Neuronal stem cell (in vitro differentiated cells): ENCODE measurements around the gene PDE1C.

Source experiments
- DNase-seq: peaks from one replicate; pipeline ENCODE4 v3.0.0-alpha.2; 2013; ENCODE audit warnings: low spot score
- H2AFZ ChIP-seq: one replicate; pipeline ENCODE4 v1.6.1; 2013; ENCODE audit warnings: mild to moderate bottlenecking, low read length, inconsistent platforms
- H2AK5ac ChIP-seq: 2 replicates; pipeline ENCODE4 v1.6.1; 2013; ENCODE audit warnings: low read depth, mild to moderate bottlenecking, inconsistent platforms, low read length, moderate library complexity, mixed read lengths
- H2BK120ac ChIP-seq: 2 replicates; pipeline ENCODE4 v1.6.1; 2013; ENCODE audit warnings: low read depth, mild to moderate bottlenecking, inconsistent platforms, low read length, moderate library complexity, mixed read lengths
- H2BK12ac ChIP-seq: one replicate; pipeline ENCODE4 v1.6.1; 2013; ENCODE audit warnings: low read length, inconsistent platforms
- H2BK15ac ChIP-seq: 2 replicates; pipeline ENCODE4 v1.6.1; 2013; ENCODE audit warnings: mild to moderate bottlenecking, low read length, inconsistent platforms, mixed read lengths
- H2BK5ac ChIP-seq: one replicate; pipeline ENCODE4 v1.6.1; 2013; ENCODE audit warnings: inconsistent platforms, mild to moderate bottlenecking, low read length, moderate library complexity
- H3K14ac ChIP-seq: one replicate; pipeline ENCODE4 v1.6.1; 2013; ENCODE audit warnings: low read length, inconsistent platforms
- H3K18ac ChIP-seq: 2 replicates; pipeline ENCODE4 v1.6.1; 2013; ENCODE audit warnings: low read length, inconsistent platforms
- H3K23ac ChIP-seq: 2 replicates; pipeline ENCODE4 v1.6.1; 2013; ENCODE audit warnings: low read depth, mild to moderate bottlenecking, mixed read lengths, low read length, inconsistent platforms; ENCODE audit not compliant: poor library complexity
- H3K27ac ChIP-seq: replicated peaks from 3 replicates; pipeline ENCODE4 v1.5.1; 2013; ENCODE audit warnings: low read length, inconsistent platforms
- H3K27me3 ChIP-seq, 3 experiments: 2 replicates each; pipeline ENCODE4 v1.6.1; 2013; ENCODE audit warnings: low read length in 3 of 3, mild to moderate bottlenecking in 2 of 3, inconsistent platforms in 1 of 3, low read depth in 1 of 3, mixed read lengths in 1 of 3, moderate library complexity in 1 of 3; ENCODE audit not compliant: control insufficient read depth in 3 of 3, insufficient read depth in 3 of 3
- H3K36me3 ChIP-seq, 2 donors: replicated peaks in 1 of 2; 2 replicates each; pipeline ENCODE4 v1.6.1; 2013; ENCODE audit warnings: low read length in 2 of 2; ENCODE audit not compliant: control insufficient read depth in 2 of 2, insufficient read depth in 2 of 2
- H3K4ac ChIP-seq: 2 replicates; pipeline ENCODE4 v1.6.1; 2013; ENCODE audit warnings: inconsistent platforms, mild to moderate bottlenecking, low read length, moderate library complexity
- H3K4me1 ChIP-seq, 2 donors: 1 replicate in 1 of 2; 2 replicates in 1 of 2; pipeline ENCODE4 v1.6.1; 2013; ENCODE audit warnings: low read length in 2 of 2, low read depth in 1 of 2; ENCODE audit not compliant: control insufficient read depth in 2 of 2, insufficient read depth in 1 of 2
- H3K4me2 ChIP-seq: one replicate; pipeline ENCODE4 v1.6.1; 2013; ENCODE audit warnings: mild to moderate bottlenecking, low read length, inconsistent platforms; ENCODE audit not compliant: insufficient read depth, poor library complexity, severe bottlenecking
- H3K4me3 ChIP-seq, 2 donors: 2 replicates each; pipeline ENCODE4 v1.5.1; 2013; ENCODE audit warnings: low read length in 2 of 2, mild to moderate bottlenecking in 2 of 2, inconsistent platforms in 1 of 2, moderate library complexity in 1 of 2
- H3K79me1 ChIP-seq: one replicate; pipeline ENCODE4 v1.6.1; 2013; ENCODE audit warnings: low read depth, mild to moderate bottlenecking, inconsistent platforms, low read length, moderate library complexity
- H3K9ac ChIP-seq: one replicate; pipeline ENCODE4 v1.6.1; 2013; ENCODE audit warnings: mild to moderate bottlenecking, low read depth, low read length, inconsistent platforms; ENCODE audit not compliant: poor library complexity
- H3K9me3 ChIP-seq, 2 donors: replicated peaks in 1 of 2; 2 replicates each; pipeline versions ENCODE3 to v1.6.1; 2013; ENCODE audit warnings: low read length in 2 of 2, mild to moderate bottlenecking in 2 of 2, inconsistent platforms in 1 of 2, low read depth in 1 of 2, mixed read lengths in 1 of 2, moderate library complexity in 1 of 2; ENCODE audit not compliant: control insufficient read depth in 2 of 2, insufficient read depth in 1 of 2
- H4K8ac ChIP-seq: one replicate; pipeline ENCODE4 v1.6.1; 2013; ENCODE audit warnings: low read depth, mild to moderate bottlenecking, inconsistent platforms, low read length, moderate library complexity
- H4K91ac ChIP-seq: one replicate; pipeline ENCODE4 v1.6.1; 2013; ENCODE audit warnings: low read length, low read depth, mild to moderate bottlenecking, inconsistent platforms; ENCODE audit not compliant: poor library complexity
- WGBS, 2 donors: extraction: QIAGEN DNeasy Blood & Tissue Kit; methylation state at CpG; one replicate each; pipeline ENCODE4 v1.1.7; 2013; ENCODE audit warnings: missing lambda C conversion rate in 2 of 2, mixed read lengths in 1 of 2; ENCODE audit not compliant: insufficient read length in 2 of 2, insufficient replicate concordance in 1 of 2; ENCODE audit errors: extremely low coverage in 2 of 2; 5-methylcytosine and 5-hydroxymethylcytosine counted together

PDE1C gene

DNA sequence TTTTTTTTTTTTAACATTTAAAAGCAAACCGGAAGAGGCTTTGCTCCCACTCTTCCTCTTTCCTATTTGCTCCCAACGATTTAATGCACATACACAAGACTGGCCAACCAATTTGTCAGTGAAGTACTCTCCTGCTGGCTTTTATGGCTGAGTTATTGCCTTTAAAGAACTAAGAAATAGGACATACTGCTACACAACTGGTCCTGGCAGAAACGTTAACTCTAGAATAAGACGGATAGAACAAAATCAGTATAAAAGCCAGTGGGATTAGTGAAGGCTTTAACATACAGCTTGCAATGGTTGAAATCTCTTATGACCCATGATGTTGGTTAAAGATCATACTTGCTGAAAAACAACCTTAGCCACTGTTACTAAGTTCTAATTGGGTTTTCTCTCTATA, 47.2 kb downstream of the PDE1C start:
- no peaks in the 10 kb centered on the region for H3K36me3 ChIP-seq
- no peak overlapping the region for H2AFZ ChIP-seq
- WGBS, 2 donors: no CpG with 5 or more reads among the region's 4 CpGs
- no peak overlapping the region for H2BK15ac ChIP-seq
- no peak overlapping the region for H3K9ac ChIP-seq
- no peaks in the 10 kb centered on the region for H3K79me1 ChIP-seq
- no peaks in the 10 kb centered on the region for H3K9me3 ChIP-seq
- H3K4me3 ChIP-seq: no peak overlapping the region
- no peak overlapping the region for H3K4ac ChIP-seq
- H3K14ac ChIP-seq: no peak overlapping the region
- H3K27ac ChIP-seq: no peak overlapping the region
- no peak for DNase-seq
- no peak overlapping the region for H3K4me2 ChIP-seq
- no peak overlapping the region for H2AK5ac ChIP-seq
- no peak overlapping the region for H2BK5ac ChIP-seq
- no peak overlapping the region for H3K23ac ChIP-seq
- H3K27me3 ChIP-seq: no peaks in the 10 kb centered on the region
- H2BK12ac ChIP-seq: no peak overlapping the region
- no peak overlapping the region for H4K91ac ChIP-seq
- no peak overlapping the region for H4K8ac ChIP-seq
- no peak overlapping the region for H2BK120ac ChIP-seq
- peaks cover 0 to 3% of the 10 kb centered on the region in 2 donors for H3K4me1 ChIP-seq
- H3K18ac ChIP-seq: no peak overlapping the region

DNA sequence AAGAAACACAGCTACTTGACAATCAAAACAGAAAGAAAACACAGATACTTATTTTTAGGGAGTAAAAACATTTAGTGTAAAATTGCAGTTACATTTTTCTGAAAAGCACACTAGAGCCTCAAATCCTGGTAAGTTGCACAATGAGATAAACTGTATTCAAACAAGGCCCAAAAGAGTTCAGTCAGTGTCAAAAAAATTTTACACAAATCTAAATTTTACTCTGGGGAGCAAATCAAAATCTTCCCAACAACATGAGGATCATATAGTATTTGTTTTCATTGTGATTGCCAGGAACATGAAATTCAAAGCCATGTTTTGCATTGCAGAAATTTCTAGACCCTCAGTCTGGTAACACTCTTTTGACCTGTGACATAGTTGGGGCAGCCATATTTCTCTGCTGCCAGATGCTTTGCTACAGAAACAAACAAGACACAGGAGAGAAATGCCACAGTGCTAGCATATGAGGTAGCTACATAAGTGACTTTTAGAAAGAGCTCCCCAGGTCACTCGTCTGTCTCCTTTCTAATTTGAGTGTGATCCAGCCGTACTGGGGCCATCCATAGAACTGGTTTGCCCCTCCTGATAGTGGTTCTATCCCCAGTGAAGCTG, 49.6 kb downstream of the PDE1C start:
- DNase-seq: no peak
- no peak overlapping the region for H3K9ac ChIP-seq
- H2BK120ac ChIP-seq: no peak overlapping the region
- no peak overlapping the region for H3K4me2 ChIP-seq
- H2BK15ac ChIP-seq: no peak overlapping the region
- H3K79me1 ChIP-seq: no peaks in the 10 kb centered on the region
- peaks cover 0 to 2% of the 10 kb centered on the region in 2 donors for H3K4me1 ChIP-seq
- H3K23ac ChIP-seq: no peak overlapping the region
- no peak overlapping the region for H3K4me3 ChIP-seq
- no peak overlapping the region for H2AK5ac ChIP-seq
- no peaks in the 10 kb centered on the region for H3K9me3 ChIP-seq
- H4K8ac ChIP-seq: no peak overlapping the region
- H4K91ac ChIP-seq: no peak overlapping the region
- no peak overlapping the region for H2BK5ac ChIP-seq
- no peak overlapping the region for H2BK12ac ChIP-seq
- no peak overlapping the region for H3K27ac ChIP-seq
- H2AFZ ChIP-seq: no peak overlapping the region
- H3K27me3 ChIP-seq: no peaks in the 10 kb centered on the region
- H3K14ac ChIP-seq: no peak overlapping the region
- no CpG with 5 or more reads among the region's 2 CpGs for WGBS, 2 donors
- H3K4ac ChIP-seq: no peak overlapping the region
- no peak overlapping the region for H3K18ac ChIP-seq
- no peaks in the 10 kb centered on the region for H3K36me3 ChIP-seq

DNA sequence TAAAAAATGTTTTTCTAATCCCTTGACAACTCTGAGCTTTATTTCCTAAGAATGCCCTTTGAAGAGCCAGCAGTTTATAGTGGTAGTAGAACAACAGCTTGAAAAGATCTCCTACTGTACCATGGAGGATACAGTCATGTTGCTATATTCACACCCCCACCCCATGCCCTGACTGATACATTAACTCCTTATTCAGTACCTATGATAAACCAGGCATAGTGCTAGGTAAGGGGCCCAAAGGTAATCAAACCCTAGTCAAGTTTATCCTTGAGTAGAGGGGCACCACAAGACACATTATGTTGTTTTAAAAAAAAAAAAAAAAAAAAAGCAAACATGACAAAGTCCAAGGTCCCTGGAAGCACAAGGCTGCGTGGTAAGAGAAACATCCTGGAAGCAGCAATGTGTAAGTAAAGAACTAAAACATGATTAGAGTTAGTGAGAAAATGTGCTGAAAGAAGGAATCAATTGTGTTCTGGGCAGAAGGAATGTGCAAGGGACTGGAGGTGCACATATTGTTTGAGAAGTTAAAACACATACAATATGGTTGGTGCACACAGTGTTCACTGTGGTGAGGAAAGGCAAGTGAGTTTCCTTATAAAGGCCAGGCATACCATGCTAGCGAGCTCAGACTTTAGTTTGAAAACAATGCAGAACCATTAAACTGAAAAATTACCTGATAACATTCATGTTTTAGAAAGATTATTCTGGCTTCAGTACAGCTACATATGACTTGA, 51.2 kb downstream of the PDE1C start:
- H3K14ac ChIP-seq: no peak overlapping the region
- H4K91ac ChIP-seq: no peak overlapping the region
- H3K36me3 ChIP-seq: no peaks in the 10 kb centered on the region
- H3K18ac ChIP-seq: no peak overlapping the region
- no peaks in the 10 kb centered on the region for H3K27me3 ChIP-seq
- H2BK15ac ChIP-seq: no peak overlapping the region
- H2AK5ac ChIP-seq: no peak overlapping the region
- no peaks in the 10 kb centered on the region for H3K79me1 ChIP-seq
- no peaks in the 10 kb centered on the region for H3K9me3 ChIP-seq
- no peaks in the 10 kb centered on the region for H3K4me1 ChIP-seq
- no peak overlapping the region for H3K27ac ChIP-seq
- H3K23ac ChIP-seq: no peak overlapping the region
- no peak for DNase-seq
- no peak overlapping the region for H2BK120ac ChIP-seq
- no peak overlapping the region for H2BK12ac ChIP-seq
- H3K9ac ChIP-seq: no peak overlapping the region
- H2AFZ ChIP-seq: no peak overlapping the region
- no CpG with 5 or more reads among the region's 2 CpGs for WGBS, 2 donors
- no peak overlapping the region for H2BK5ac ChIP-seq
- no peak overlapping the region for H3K4me2 ChIP-seq
- no peak overlapping the region for H3K4me3 ChIP-seq
- H3K4ac ChIP-seq: no peak overlapping the region
- H4K8ac ChIP-seq: no peak overlapping the region

DNA sequence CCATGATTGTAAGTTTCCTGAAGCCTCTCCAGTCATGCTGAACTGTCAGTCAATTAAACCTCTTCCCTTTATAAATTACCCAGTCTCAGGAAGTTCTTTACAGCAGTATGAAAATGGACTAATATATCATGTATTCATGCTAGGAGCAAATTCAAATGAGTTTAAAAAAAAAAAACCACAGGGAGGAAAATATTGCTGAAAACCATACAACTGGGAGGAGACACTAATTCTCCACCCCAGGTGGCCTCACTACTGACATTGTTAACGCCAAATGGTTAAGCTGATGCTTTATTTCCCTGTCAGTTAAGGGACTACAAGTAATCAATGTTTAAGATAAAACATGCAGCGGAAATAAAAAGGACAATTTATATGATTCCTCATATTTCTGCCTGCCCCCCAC, 55.1 kb downstream of the PDE1C start:
- no peaks in the 10 kb centered on the region for H3K36me3 ChIP-seq
- no peak overlapping the region for H2BK12ac ChIP-seq
- no peak overlapping the region for H3K4me3 ChIP-seq
- H3K4me1 ChIP-seq: no peaks in the 10 kb centered on the region
- no peaks in the 10 kb centered on the region for H3K27me3 ChIP-seq
- H3K14ac ChIP-seq: no peak overlapping the region
- no peak overlapping the region for H2AK5ac ChIP-seq
- DNase-seq: no peak
- H3K23ac ChIP-seq: no peak overlapping the region
- H4K8ac ChIP-seq: no peak overlapping the region
- H2BK120ac ChIP-seq: no peak overlapping the region
- no peak overlapping the region for H3K9ac ChIP-seq
- no peak overlapping the region for H3K27ac ChIP-seq
- H2AFZ ChIP-seq: no peak overlapping the region
- H2BK15ac ChIP-seq: no peak overlapping the region
- H3K4me2 ChIP-seq: no peak overlapping the region
- no peak overlapping the region for H2BK5ac ChIP-seq
- H3K79me1 ChIP-seq: no peaks in the 10 kb centered on the region
- H3K4ac ChIP-seq: no peak overlapping the region
- no CpG with 5 or more reads among the region's 2 CpGs for WGBS, 2 donors
- no peak overlapping the region for H4K91ac ChIP-seq
- H3K18ac ChIP-seq: no peak overlapping the region
- H3K9me3 ChIP-seq: no peaks in the 10 kb centered on the region
